Measurements from ENCODE around the gene BSPH1.
"Not testable (repeated sequence)": the region's sequence is repeated elsewhere in the genome, so short reads cannot be mapped to it uniquely, and the experiment has no call there.

The BSPH1 gene
- total RNA-seq: 0 reads per million in 3 experiments

GRCh38 chr19:47992070-47992469 is at the start of gene BSPH1:
BSPH1 (minus strand) TSS chr19:47992170; CDS start chr19:47992081, 89 bp downstream.
- no peak for DNase-seq

GRCh38 chr19:48036765-48037164 is 44.8 kb upstream of the BSPH1 start:
- DNase-seq: no peak

GRCh38 chr19:48033604-48034003 is 41.6 kb upstream of the BSPH1 start:
- DNase-seq: no peak

- no peak for DNase-seq
These were observed 38.1 kb upstream of the BSPH1 start for GRCh38 chr19:48030073-48030472.

- DNase-seq: no peak
These were observed 37.5 kb upstream of the BSPH1 start for GRCh38 chr19:48029431-48029830.

- DNase-seq: no peak
These were observed 33.5 kb upstream of the BSPH1 start for GRCh38 chr19:48025480-48025879.

- no peak for DNase-seq
These were observed 31.5 kb upstream of the BSPH1 start for GRCh38 chr19:48023518-48023917.

GRCh38 chr19:48023011-48023410 is 31.0 kb upstream of the BSPH1 start:
- no peak for DNase-seq

GRCh38 chr19:48020686-48021085 is 28.7 kb upstream of the BSPH1 start:
- no peak for DNase-seq

GRCh38 chr19:48010932-48011758 is 19.2 kb upstream of the BSPH1 start:
- no peak for DNase-seq

GRCh38 chr19:48006762-48007161 is 14.8 kb upstream of the BSPH1 start:
- DNase-seq: no peak

GRCh38 chr19:48004236-48004635 is 12.3 kb upstream of the BSPH1 start:
- DNase-seq: no peak

GRCh38 chr19:48000846-48001245 is 8.9 kb upstream of the BSPH1 start:
- DNase-seq: no peak

- DNase-seq: no peak
These were observed 6.8 kb upstream of the BSPH1 start for GRCh38 chr19:47998800-47999199.

GRCh38 chr19:47996230-47996727 is 4.3 kb upstream of the BSPH1 start:
- DNase-seq: no peak

- DNase-seq: no peak
These were observed 2.3 kb upstream of the BSPH1 start, which contains the start of gene ELSPBP1 for GRCh38 chr19:47994209-47994802. ELSPBP1 (plus strand) TSS chr19:47994632; CDS start chr19:48008668, 14,036 bp downstream.

GRCh38 chr19:47991191-47991808 is 670 bp downstream of the BSPH1 start:
- DNase-seq: no peak

GRCh38 chr19:47973529-47973928 is 18.4 kb downstream of the BSPH1 start:
- DNase-seq: no peak

- not testable (repeated sequence) for DNase-seq
These were observed 36.0 kb downstream of the BSPH1 start for GRCh38 chr19:47955936-47956335.

GRCh38 chr19:47952132-47952531 is 39.8 kb downstream of the BSPH1 start:
- DNase-seq: peak; percentile 40

- DNase-seq: peak; percentile 14
These were observed 42.0 kb downstream of the BSPH1 start for GRCh38 chr19:47949852-47950521.

- DNase-seq: not testable (repeated sequence)
These were observed 63.4 kb downstream of the BSPH1 start for GRCh38 chr19:47928581-47928980.

GRCh38 chr19:47920107-47920506 is 71.9 kb downstream of the BSPH1 start:
- DNase-seq: peak; percentile 88
